Neural cell (in vitro differentiated cells): ENCODE results near the gene TSKU. TPM values are rescaled to one million over a fixed set of nuclear protein-coding genes. Genes with fewer than 3 reads are reported as not detected.

Experiments used
- H2AFZ ChIP-seq: fragments of 200-600, 300-800 bp; sonication (generic), shearing (Covaris generic); 2 replicates; pipeline ENCODE4 v1.6.0; 2014; ENCODE audit warnings: low read depth, mild to moderate bottlenecking, antibody characterized with exemption, low read length, moderate library complexity
- H3F3A ChIP-seq: fragments of 200-600 bp; shearing (Covaris generic); 2 replicates; pipeline ENCODE4 v1.6.1; 2016; ENCODE audit warnings: mild to moderate bottlenecking, moderate library complexity, mixed read lengths, antibody characterized with exemption, low read length; ENCODE audit not compliant: insufficient read depth, poor library complexity, severe bottlenecking
- H3K27ac ChIP-seq: fragments of 200-600, 300-800 bp; sonication (generic), shearing (Covaris generic); 2 replicates; pipeline ENCODE4 v1.5.1; 2014; ENCODE audit warnings: mild to moderate bottlenecking, low read length, moderate library complexity
- H3K27me3 ChIP-seq: fragments of 300-800, 200-600 bp; sonication (generic), shearing (Covaris generic); 2 replicates; pipeline ENCODE4 v1.6.0; 2014; ENCODE audit warnings: mild to moderate bottlenecking, low read depth, low read length, moderate library complexity; ENCODE audit not compliant: insufficient read depth
- H3K36me3 ChIP-seq: fragments of 300-800, 200-600 bp; sonication (generic), shearing (Covaris generic); 2 replicates; pipeline ENCODE4 v1.5.1; 2014; ENCODE audit warnings: mild to moderate bottlenecking, antibody characterized with exemption, low read length, moderate library complexity; ENCODE audit not compliant: insufficient read depth
- H3K4me2 ChIP-seq: fragments of 300-800, 200-600 bp; sonication (generic), shearing (Covaris generic); 2 replicates; pipeline ENCODE4 v1.6.0; 2014; ENCODE audit warnings: mild to moderate bottlenecking, low read length
- H3K4me3 ChIP-seq: fragments of 300-800, 200-600 bp; sonication (generic), shearing (Covaris generic); 2 replicates; pipeline ENCODE4 v1.5.1; 2014; ENCODE audit warnings: mild to moderate bottlenecking, low read length, moderate library complexity
- H3K79me2 ChIP-seq: fragments of 200-600 bp; shearing (Covaris generic); replicated peaks from 2 replicates; pipeline ENCODE4 v1.6.0; 2014; ENCODE audit warnings: mild to moderate bottlenecking, low read length, moderate library complexity; ENCODE audit not compliant: insufficient read depth
- H3K9ac ChIP-seq: fragments of 300-800, 200-600 bp; sonication (generic), shearing (Covaris generic); 2 replicates; pipeline ENCODE4 v1.6.1; 2016; ENCODE audit warnings: mild to moderate bottlenecking, low read length, mixed read lengths
- H3K9me2 ChIP-seq: fragments of 200-600 bp; shearing (Covaris generic); 2 replicates; pipeline ENCODE4 v1.6.1; 2016; ENCODE audit warnings: mild to moderate bottlenecking, low read length, mixed read lengths; ENCODE audit not compliant: insufficient read depth
- H3K9me3 ChIP-seq: fragments of 200-600, 300-800 bp; sonication (generic), shearing (Covaris generic); 2 replicates; pipeline ENCODE4 v1.6.1; 2016; ENCODE audit warnings: mild to moderate bottlenecking, mixed run types, low read length, moderate library complexity, mixed read lengths
- H4K20me1 ChIP-seq: fragments of 200-600 bp; shearing (Covaris generic); 2 replicates; pipeline ENCODE4 v1.6.1; 2016; ENCODE audit warnings: mild to moderate bottlenecking, mixed run types; ENCODE audit not compliant: insufficient read depth
- CTCF ChIP-seq: fragments of 450-650 bp; IDR thresholded peaks from 2 replicates; pipeline ENCODE4 v1.5.1; 2014; ENCODE audit warnings: antibody characterized with exemption, mild to moderate bottlenecking, moderate library complexity; ENCODE audit not compliant: poor library complexity, severe bottlenecking
- EP300 ChIP-seq: fragments of 450-650 bp; conservative IDR thresholded peaks from 2 replicates; pipeline ENCODE4 v1.6.1; 2014; ENCODE audit warnings: antibody characterized with exemption, mild to moderate bottlenecking, moderate library complexity; ENCODE audit not compliant: poor library complexity, severe bottlenecking
- EZH2 ChIP-seq: fragments of 200-600, 300-800 bp; shearing (Covaris generic), sonication (generic); IDR thresholded peaks from 2 replicates; pipeline ENCODE4 v1.6.1; 2014; ENCODE audit warnings: antibody characterized with exemption, low read length, borderline replicate concordance, mild to moderate bottlenecking; ENCODE audit not compliant: insufficient read depth, poor library complexity, severe bottlenecking
- MXI1 ChIP-seq: fragments of 450-650 bp; conservative IDR thresholded peaks from 2 replicates; pipeline ENCODE4 v1.6.1; 2014; ENCODE audit warnings: antibody characterized with exemption, mild to moderate bottlenecking; ENCODE audit not compliant: poor library complexity, severe bottlenecking
- POLR2AphosphoS5 ChIP-seq: IDR thresholded peaks from 2 replicates; pipeline ENCODE4 v1.6.1; 2012
- RAD21 ChIP-seq: fragments of 450-650 bp; conservative IDR thresholded peaks from 2 replicates; pipeline ENCODE4 v1.6.1; 2014; ENCODE audit warnings: antibody characterized with exemption, mild to moderate bottlenecking, moderate library complexity
- SMC3 ChIP-seq: fragments of 450-650 bp; conservative IDR thresholded peaks from 2 replicates; pipeline ENCODE4 v1.6.1; 2014; ENCODE audit warnings: antibody characterized with exemption, mild to moderate bottlenecking, moderate library complexity; ENCODE audit not compliant: poor library complexity
- TAF1 ChIP-seq: IDR thresholded peaks from 2 replicates; pipeline ENCODE4 v1.6.1; 2012; ENCODE audit warnings: low read depth
- polyA plus RNA-seq: library from polyadenylated mRNA; depleted of rRNA; stranded (reverse); fragments of >200 nt; gene quantifications from 2 replicates; pipeline ENCODE4 v1.2.3, GENCODE V29; 2014
- TF ChIP-seq, protein P1 (sequence below): IDR thresholded peaks from 2 replicates; pipeline ENCODE4 v1.6.1; 2012; ENCODE audit warnings: borderline replicate concordance

Gene TSKU
- polyA plus RNA-seq, 1 donor from 2014 or later: 3.5 TPM

GRCh38 chr11:76797341-76798201, 14.4 kb downstream of the TSKU start:
- H3K4me3 ChIP-seq: no peak overlapping the region
- H3K79me2 ChIP-seq: no peaks in the 10 kb centered on the region
- no peaks in the 10 kb centered on the region for H3F3A ChIP-seq
- no peak for TF ChIP-seq EZH2
- no peak for TF ChIP-seq POLR2AphosphoS5
- TF ChIP-seq, protein P1, sequence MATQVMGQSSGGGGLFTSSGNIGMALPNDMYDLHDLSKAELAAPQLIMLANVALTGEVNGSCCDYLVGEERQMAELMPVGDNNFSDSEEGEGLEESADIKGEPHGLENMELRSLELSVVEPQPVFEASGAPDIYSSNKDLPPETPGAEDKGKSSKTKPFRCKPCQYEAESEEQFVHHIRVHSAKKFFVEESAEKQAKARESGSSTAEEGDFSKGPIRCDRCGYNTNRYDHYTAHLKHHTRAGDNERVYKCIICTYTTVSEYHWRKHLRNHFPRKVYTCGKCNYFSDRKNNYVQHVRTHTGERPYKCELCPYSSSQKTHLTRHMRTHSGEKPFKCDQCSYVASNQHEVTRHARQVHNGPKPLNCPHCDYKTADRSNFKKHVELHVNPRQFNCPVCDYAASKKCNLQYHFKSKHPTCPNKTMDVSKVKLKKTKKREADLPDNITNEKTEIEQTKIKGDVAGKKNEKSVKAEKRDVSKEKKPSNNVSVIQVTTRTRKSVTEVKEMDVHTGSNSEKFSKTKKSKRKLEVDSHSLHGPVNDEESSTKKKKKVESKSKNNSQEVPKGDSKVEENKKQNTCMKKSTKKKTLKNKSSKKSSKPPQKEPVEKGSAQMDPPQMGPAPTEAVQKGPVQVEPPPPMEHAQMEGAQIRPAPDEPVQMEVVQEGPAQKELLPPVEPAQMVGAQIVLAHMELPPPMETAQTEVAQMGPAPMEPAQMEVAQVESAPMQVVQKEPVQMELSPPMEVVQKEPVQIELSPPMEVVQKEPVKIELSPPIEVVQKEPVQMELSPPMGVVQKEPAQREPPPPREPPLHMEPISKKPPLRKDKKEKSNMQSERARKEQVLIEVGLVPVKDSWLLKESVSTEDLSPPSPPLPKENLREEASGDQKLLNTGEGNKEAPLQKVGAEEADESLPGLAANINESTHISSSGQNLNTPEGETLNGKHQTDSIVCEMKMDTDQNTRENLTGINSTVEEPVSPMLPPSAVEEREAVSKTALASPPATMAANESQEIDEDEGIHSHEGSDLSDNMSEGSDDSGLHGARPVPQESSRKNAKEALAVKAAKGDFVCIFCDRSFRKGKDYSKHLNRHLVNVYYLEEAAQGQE: no peak
- no peak for TF ChIP-seq CTCF
- H3K4me2 ChIP-seq: no peak overlapping the region
- H3K9me3 ChIP-seq: no peaks in the 10 kb centered on the region
- H3K27ac ChIP-seq: no peak overlapping the region
- H3K9ac ChIP-seq: no peak overlapping the region
- H3K36me3 ChIP-seq: no peaks in the 10 kb centered on the region
- H3K9me2 ChIP-seq: no peaks in the 10 kb centered on the region
- no peaks in the 10 kb centered on the region for H4K20me1 ChIP-seq
- no peak overlapping the region for H2AFZ ChIP-seq
- no peaks in the 10 kb centered on the region for H3K27me3 ChIP-seq

DNA sequence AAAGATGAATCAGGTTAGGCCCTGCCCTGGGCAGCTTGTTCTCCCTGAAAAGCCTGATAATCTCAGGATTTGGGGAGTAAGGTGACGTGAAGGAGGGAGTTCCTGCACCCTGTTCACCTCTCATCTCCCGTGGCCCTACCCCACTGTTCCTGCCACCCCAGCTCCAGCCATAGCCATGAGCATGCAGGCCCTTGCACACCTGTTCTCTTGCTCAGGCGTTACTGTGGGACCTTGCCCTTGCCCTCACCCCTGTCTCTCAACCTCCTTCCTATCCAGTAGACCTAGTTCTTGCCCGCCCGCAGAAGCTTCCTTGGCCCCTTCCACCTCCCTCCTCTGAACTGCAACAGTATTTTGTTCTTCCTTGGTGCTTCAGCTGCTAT, 15.0 kb downstream of the TSKU start:
- Histone ChIP-seq H2AFZ (no peak overlapping the region), H3K79me2 (no peaks in the 10 kb centered on the region), H3K36me3 (no peaks in the 10 kb centered on the region), H3K9me3 (no peaks in the 10 kb centered on the region), H3K4me3 (no peak overlapping the region), H3K27me3 (no peaks in the 10 kb centered on the region), H3K9ac (no peak overlapping the region), H3K27ac (no peak overlapping the region), H3F3A (no peaks in the 10 kb centered on the region), H3K9me2 (no peaks in the 10 kb centered on the region), H3K4me2 (no peak overlapping the region), H4K20me1 (no peaks in the 10 kb centered on the region)
- TF ChIP-seq MXI1: no peak
- TF ChIP-seq EZH2: no peak
- TF ChIP-seq RAD21: no peak
- TF ChIP-seq SMC3: no peak

DNA sequence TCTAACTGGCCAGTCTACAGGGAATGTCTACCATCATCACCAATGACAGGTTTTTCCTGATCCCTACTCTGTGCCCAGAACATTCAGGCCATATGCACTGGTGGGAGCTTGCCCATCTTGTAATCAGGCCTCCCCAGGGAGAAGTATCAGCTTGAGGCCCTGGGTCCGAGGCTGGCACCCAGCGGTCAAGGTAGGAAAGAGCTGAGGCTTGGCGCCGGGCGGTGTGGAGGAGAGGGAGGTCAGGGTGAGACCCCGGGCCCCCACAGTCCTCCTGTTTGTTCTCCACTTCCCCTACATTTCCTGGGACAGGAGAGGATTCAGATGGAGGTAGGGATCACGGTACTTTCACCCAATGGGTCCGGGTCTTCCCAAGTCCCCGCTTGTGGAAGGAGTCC, 15.5 kb downstream of the TSKU start:
- Histone ChIP-seq H3K9ac (no peak overlapping the region), H3K9me3 (no peaks in the 10 kb centered on the region), H3K4me2 (no peak overlapping the region), H3K79me2 (no peaks in the 10 kb centered on the region), H3F3A (no peaks in the 10 kb centered on the region), H4K20me1 (no peaks in the 10 kb centered on the region), H2AFZ (no peak overlapping the region), H3K27me3 (no peaks in the 10 kb centered on the region), H3K27ac (no peak overlapping the region), H3K9me2 (no peaks in the 10 kb centered on the region), H3K36me3 (no peaks in the 10 kb centered on the region), H3K4me3 (no peak overlapping the region)
- TF ChIP-seq EP300 (no peak), CTCF (no peak), SMC3 (no peak), RAD21 (no peak), POLR2AphosphoS5 (no peak), TAF1 (no peak)
- TF ChIP-seq, protein P1: no peak
